Stimulated activated CD8-positive, alpha-beta memory T cell treated with anti-CD3 and anti-CD28 coated beads, Interleukin-4, amount 100 ng/mL, for 24 hours (primary cell): ENCODE measurements around the gene CHRNE.

Experiments used
- DNase-seq: peaks from one replicate; pipeline ENCODE4 v3.0.0-alpha.2; 2020; ENCODE audit warnings: low read depth

The CHRNE gene

GRCh38 chr17:4853208-4853671 lies 49.7 kb downstream of the CHRNE start:
- DNase-seq, result no peak

- no peak for DNase-seq
Observed at GRCh38 chr17:4852567-4853207, 50.2 kb downstream of the CHRNE start.

GRCh38 chr17:4851084-4851483 lies 51.8 kb downstream of the CHRNE start:
- no peak for DNase-seq

GRCh38 chr17:4850246-4850645 lies 52.7 kb downstream of the CHRNE start:
- DNase-seq, result no peak

- DNase-seq, result no peak
Observed at GRCh38 chr17:4849011-4849536, 53.8 kb downstream of the CHRNE start.
